Right cardiac atrium (tissue), 5 donors: ENCODE measurements around the gene YPEL2. TPM values are rescaled to one million over a fixed set of nuclear protein-coding genes. Genes with fewer than 3 reads are reported as not detected.
A peak's percentile ranks its signal among the peaks of the same experiment; 100 is the strongest.
"Not testable (repeated sequence)": the region's sequence is repeated elsewhere in the genome, so short reads cannot be mapped to it uniquely, and the experiment has no call there.

Experiments
- ATAC-seq, 2 donors: fragments of 200-7000 bp; cut with Tn5 transposase; one replicate each; pipeline versions ENCODE4 v1.8.0 to v1.9.1; 2020; ENCODE audit warnings: moderate library complexity in 2 of 2, mild to moderate bottlenecking in 1 of 2
- DNase-seq, 3 donors: peaks; one replicate each; pipeline ENCODE4 v3.0.0-alpha.2; 2020
- H3K27ac ChIP-seq: one replicate; pipeline ENCODE4 v1.5.1; 2013; ENCODE audit warnings: mild to moderate bottlenecking, low read length, control low read depth, moderate library complexity
- H3K27me3 ChIP-seq: one replicate; pipeline ENCODE4 v1.6.1; 2013; ENCODE audit not compliant: control insufficient read depth, insufficient read depth
- H3K4me1 ChIP-seq: one replicate; pipeline ENCODE4 v1.6.1; 2013; ENCODE audit warnings: low read length; ENCODE audit not compliant: control insufficient read depth, insufficient read depth
- H3K4me3 ChIP-seq: one replicate; pipeline ENCODE4 v1.5.1; 2013; ENCODE audit warnings: low read length, control low read depth
- H3K9me3 ChIP-seq: one replicate; pipeline ENCODE4 v1.6.1; 2013; ENCODE audit warnings: low read length; ENCODE audit not compliant: control insufficient read depth
- WGBS: extraction: QIAGEN DNeasy Blood & Tissue Kit; methylation state at CpG from one replicate; pipeline ENCODE4 v1.1.7; 2013; 5-methylcytosine and 5-hydroxymethylcytosine counted together
- intact Hi-C, 4 donors: fragments of 100-400 bp; cut with DNase I; formaldehyde crosslinking; loops; one replicate each; pipeline versions ENCODE4 v1.11.0 to v1.14.0; 2022 to 2023
- long read RNA-seq, 4 donors: library from polyadenylated mRNA; unstranded; transcript quantifications; one replicate each; pipeline ENCODE4 v2.0.0, GENCODE V29; 2020 to 2021
- polyA plus RNA-seq: library from polyadenylated mRNA; stranded (reverse); fragments of 200-250 nt; gene quantifications from one replicate; pipeline ENCODE4 v1.2.3, GENCODE V29; 2013
- total RNA-seq, 4 donors: library from RNA; stranded (reverse); fragmentation: NEBNext Ultra II Directional; extraction: Animal tissue kit (Norgen Biotek cat#: 25700); gene quantifications; one replicate each; pipeline ENCODE4 v1.2.1, GENCODE V29; 2021
- donor health status: healthy with polysubstance abuse.
- donor health status: DM: no; HTN: yes; CAD: no.
- donor health status: DM: no; HTN: no; CAD: no.
- donor health status: DM: no; HTN: yes; CAD: no; lungs with severe emphysema.
- donor health status: DM: yes; HTN: yes; CAD: no.

Gene YPEL2
- 10 to 100 TPM; 14.5 to 33.9 (median 23.2) TPM for total RNA-seq
- 12.5 TPM for polyA plus RNA-seq
- long read RNA-seq, donor 1, full-length matches to known transcripts = 29 of 45 reads
- long read RNA-seq, donor 1, partial matches to known transcripts = 2 of 45 reads
- long read RNA-seq, donor 1, other reads (novel, unspliced or antisense) = 14 of 45 reads
- long read RNA-seq, donor 2, full-length matches to known transcripts = 26 of 30 reads
- long read RNA-seq, donor 2, partial matches to known transcripts = 0 of 30 reads
- long read RNA-seq, donor 2, other reads (novel, unspliced or antisense) = 4 of 30 reads
- long read RNA-seq, donor 3, full-length matches to known transcripts = 25 of 40 reads
- long read RNA-seq, donor 3, partial matches to known transcripts = 2 of 40 reads
- long read RNA-seq, donor 3, other reads (novel, unspliced or antisense) = 13 of 40 reads
- long read RNA-seq, donor 4, full-length matches to known transcripts = 30 of 39 reads
- long read RNA-seq, donor 4, partial matches to known transcripts = 2 of 39 reads
- long read RNA-seq, donor 4, other reads (novel, unspliced or antisense) = 7 of 39 reads

GRCh38 chr17:59331129-59331928, at the start of gene YPEL2:
TSS of gene YPEL2 (plus strand) at chr17:59331655. CDS start at chr17:59353410, 21,755 bp downstream.
- no peaks in the 10 kb centered on the region for H3K27me3 ChIP-seq
- intact Hi-C loops = loop anchor here in 3 of 4 donors (5.0 to 10.0 kb wide), 4 partner anchors 36 to 106 kb away; no protein-coding TSS in a partner anchor
- WGBS = under 1% methylated on average over 71 of the region's 71 CpGs

GRCh38 chr17:59284317-59284716, 47.1 kb upstream of the YPEL2 start:
- Histone ChIP-seq H3K27ac (no peak overlapping the region), H3K4me1 (no peaks in the 10 kb centered on the region), H3K4me3 (no peak overlapping the region), H3K27me3 (no peaks in the 10 kb centered on the region), H3K9me3 (no peaks in the 10 kb centered on the region)
- intact Hi-C loops = no loop called here
- DNase-seq (no peak), ATAC-seq (no peak)
- WGBS = 67% methylated on average over 4 of the region's 4 CpGs

More at GRCh38 chr17:59331129-59331928, at the start of gene YPEL2:
- Histone ChIP-seq H3K9me3 (no peaks in the 10 kb centered on the region), H3K4me1 (peaks cover 15% of the 10 kb centered on the region), H3K4me3 (peak within 1 kb of the TSS; percentile 93), H3K27ac (peak within 1 kb of the TSS; percentile 96)
- peak; percentile 95 to 97 for ATAC-seq
- peak; percentile 98 to 99 (median 98) for DNase-seq

GRCh38 chr17:59287452-59287851, 44.0 kb upstream of the YPEL2 start:
- Histone ChIP-seq H3K27me3 (no peaks in the 10 kb centered on the region), H3K9me3 (no peaks in the 10 kb centered on the region), H3K4me1 (no peaks in the 10 kb centered on the region), H3K4me3 (no peak overlapping the region), H3K27ac (no peak overlapping the region)
- 59% methylated on average over 1 of the region's 1 CpG for WGBS
- ATAC-seq = peak; percentile 33 to 58
- intact Hi-C loops = no loop called here
- no peak for DNase-seq

GRCh38 chr17:59287891-59288290, 43.6 kb upstream of the YPEL2 start:
- H3K4me1 ChIP-seq = no peaks in the 10 kb centered on the region
- DNase-seq = no peak
- H3K9me3 ChIP-seq = no peaks in the 10 kb centered on the region
- H3K27ac ChIP-seq = no peak overlapping the region
- WGBS = 75% methylated on average over 3 of the region's 3 CpGs
- no peak for ATAC-seq
- H3K27me3 ChIP-seq = no peaks in the 10 kb centered on the region
- H3K4me3 ChIP-seq = no peak overlapping the region
- intact Hi-C loops = no loop called here

- intact Hi-C loops = no loop called here
- ATAC-seq = no peak
- no peak for DNase-seq
- Histone ChIP-seq H3K4me3 (no peak overlapping the region), H3K27me3 (no peaks in the 10 kb centered on the region), H3K9me3 (no peaks in the 10 kb centered on the region), H3K4me1 (no peaks in the 10 kb centered on the region), H3K27ac (no peak overlapping the region)
- WGBS = 49% methylated on average over 3 of the region's 3 CpGs
Measured at GRCh38 chr17:59289981-59290301, 41.5 kb upstream of the YPEL2 start.

- ATAC-seq, H3K27me3 ChIP-seq, H3K27ac ChIP-seq, DNase-seq, H3K4me3 ChIP-seq, H3K9me3 ChIP-seq, H3K4me1 ChIP-seq, intact Hi-C loops: not testable (repeated sequence)
- WGBS = 11% methylated on average over 12 of the region's 12 CpGs
Measured at GRCh38 chr17:59290302-59290998, 41.0 kb upstream of the YPEL2 start.

GRCh38 chr17:59292174-59292523, 39.3 kb upstream of the YPEL2 start:
- Histone ChIP-seq H3K27me3 (no peaks in the 10 kb centered on the region), H3K9me3 (no peaks in the 10 kb centered on the region), H3K4me3 (no peak overlapping the region), H3K27ac (no peak overlapping the region), H3K4me1 (no peaks in the 10 kb centered on the region)
- intact Hi-C loops = no loop called here
- ATAC-seq (no peak), DNase-seq (no peak)
- WGBS = 17% methylated on average over 1 of the region's 1 CpG

GRCh38 chr17:59296190-59296589, 35.3 kb upstream of the YPEL2 start:
- intact Hi-C loops = no loop called here
- DNase-seq = no peak
- H3K4me1 ChIP-seq = no peaks in the 10 kb centered on the region
- H3K4me3 ChIP-seq = no peak overlapping the region
- ATAC-seq = no peak
- H3K27ac ChIP-seq = no peak overlapping the region
- H3K27me3 ChIP-seq = no peaks in the 10 kb centered on the region
- H3K9me3 ChIP-seq = no peaks in the 10 kb centered on the region
- 97% methylated on average over 2 of the region's 2 CpGs for WGBS

- intact Hi-C loops = no loop called here
- Histone ChIP-seq H3K9me3 (no peaks in the 10 kb centered on the region), H3K4me3 (no peak overlapping the region), H3K4me1 (no peaks in the 10 kb centered on the region), H3K27me3 (no peaks in the 10 kb centered on the region), H3K27ac (no peak overlapping the region)
- ATAC-seq = no peak
- no peak for DNase-seq
- 60% methylated on average over 2 of the region's 2 CpGs for WGBS
Measured at GRCh38 chr17:59298521-59298920, 32.9 kb upstream of the YPEL2 start.

- H3K4me3 ChIP-seq = no peak overlapping the region
- H3K9me3 ChIP-seq = no peaks in the 10 kb centered on the region
- H3K27me3 ChIP-seq = no peaks in the 10 kb centered on the region
- ATAC-seq = no peak
- intact Hi-C loops = no loop called here
- WGBS = 87% methylated on average over 2 of the region's 2 CpGs
- no peak for DNase-seq
- no peak overlapping the region for H3K27ac ChIP-seq
- no peaks in the 10 kb centered on the region for H3K4me1 ChIP-seq
Measured at GRCh38 chr17:59299400-59300092, 31.9 kb upstream of the YPEL2 start.
